PC-9 (cell line): Measurements from ENCODE around the gene EGF.

Experiments used
- EZH2 ChIP-seq: fragments of 200-600 bp; sonication (generic); IDR thresholded peaks from 2 replicates; pipeline ENCODE4 v1.8.0; 2017; ENCODE audit warnings: antibody characterized with exemption, low read depth
- TF ChIP-seq, protein P1 (sequence below): fragments of 200-600 bp; sonication (generic); conservative IDR thresholded peaks from 2 replicates; pipeline ENCODE4 v1.6.1; 2017; ENCODE audit warnings: mixed run types, antibody characterized with exemption, mild to moderate bottlenecking, moderate library complexity

DNA sequence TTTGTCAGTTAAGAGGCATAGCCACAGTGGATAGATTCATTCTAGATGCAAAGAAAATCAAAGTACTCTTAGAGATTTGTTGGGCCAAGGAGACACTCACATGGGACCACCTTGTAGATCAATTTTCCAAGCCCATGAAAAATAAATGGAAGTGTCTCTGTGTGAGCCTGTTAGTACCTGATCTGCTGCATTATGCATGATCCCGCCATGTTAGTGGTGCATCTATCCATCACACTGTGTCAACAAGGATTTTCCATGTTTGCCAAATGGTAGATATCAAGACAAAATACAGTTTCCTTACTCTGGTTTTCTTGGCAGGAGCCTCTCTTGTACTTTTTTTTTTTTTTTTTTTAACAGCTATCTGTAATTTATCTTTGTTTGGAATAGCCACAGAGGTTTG is 112.4 kb downstream of the EGF start:
- TF ChIP-seq, protein P1, sequence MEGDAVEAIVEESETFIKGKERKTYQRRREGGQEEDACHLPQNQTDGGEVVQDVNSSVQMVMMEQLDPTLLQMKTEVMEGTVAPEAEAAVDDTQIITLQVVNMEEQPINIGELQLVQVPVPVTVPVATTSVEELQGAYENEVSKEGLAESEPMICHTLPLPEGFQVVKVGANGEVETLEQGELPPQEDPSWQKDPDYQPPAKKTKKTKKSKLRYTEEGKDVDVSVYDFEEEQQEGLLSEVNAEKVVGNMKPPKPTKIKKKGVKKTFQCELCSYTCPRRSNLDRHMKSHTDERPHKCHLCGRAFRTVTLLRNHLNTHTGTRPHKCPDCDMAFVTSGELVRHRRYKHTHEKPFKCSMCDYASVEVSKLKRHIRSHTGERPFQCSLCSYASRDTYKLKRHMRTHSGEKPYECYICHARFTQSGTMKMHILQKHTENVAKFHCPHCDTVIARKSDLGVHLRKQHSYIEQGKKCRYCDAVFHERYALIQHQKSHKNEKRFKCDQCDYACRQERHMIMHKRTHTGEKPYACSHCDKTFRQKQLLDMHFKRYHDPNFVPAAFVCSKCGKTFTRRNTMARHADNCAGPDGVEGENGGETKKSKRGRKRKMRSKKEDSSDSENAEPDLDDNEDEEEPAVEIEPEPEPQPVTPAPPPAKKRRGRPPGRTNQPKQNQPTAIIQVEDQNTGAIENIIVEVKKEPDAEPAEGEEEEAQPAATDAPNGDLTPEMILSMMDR, result no peak
- no peak for TF ChIP-seq EZH2
